ENCODE measurements around the gene PSMD9.

DNA sequence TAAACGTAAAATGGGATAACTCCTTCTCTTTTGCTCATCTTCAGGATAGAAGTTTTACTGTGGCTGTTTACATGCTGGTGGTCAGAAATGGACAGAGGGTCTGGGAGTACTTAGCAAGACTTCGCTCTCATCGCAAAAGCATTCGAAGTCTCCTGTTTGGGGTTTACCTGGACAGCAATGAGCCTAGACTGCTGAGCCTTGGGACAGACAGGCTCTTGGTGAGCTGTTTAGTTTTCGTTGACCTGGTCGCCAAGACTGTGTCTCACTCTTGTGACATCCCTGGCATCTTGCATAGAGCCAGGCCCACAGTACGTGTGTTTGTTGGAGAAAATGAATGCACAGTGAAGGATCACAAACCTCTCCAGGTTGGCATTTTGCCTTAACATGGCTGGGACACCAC, 72.0 kb downstream of the PSMD9 start:
- TF ChIP-seq CTCF (IDR thresholded peaks at IDR 0.05; ENCODE audit: low read length) (no peak), EZH2phosphoT487 (IDR thresholded peaks at IDR 0.05; ENCODE audit: low read length) (no peak)
